ENCODE measurements around the gene KIF6. TPM values are rescaled to one million over a fixed set of nuclear protein-coding genes. Genes with fewer than 3 reads are reported as not detected.

Gene KIF6
- total RNA-seq, 1 donor from 2014 or later, result 2.0 TPM

- Mint-ChIP-seq H3K4me3 (ENCODE audit: unreplicated experiment) (no peak overlapping the region), H3K36me3 (ENCODE audit: low read depth, unreplicated experiment) (no peaks in the 10 kb centered on the region), H3K27ac (ENCODE audit: unreplicated experiment) (no peak overlapping the region), H3K9me3 (ENCODE audit: unreplicated experiment) (peaks cover 1% of the 10 kb centered on the region), H3K27me3 (ENCODE audit: low read depth, unreplicated experiment) (no peaks in the 10 kb centered on the region), H3K4me1 (ENCODE audit: low read depth, unreplicated experiment) (peaks cover 23% of the 10 kb centered on the region)
- Histone ChIP-seq H3K79me2 (ENCODE audit: insufficient read depth, low read length) (no peaks in the 10 kb centered on the region), H3K36me3 (ENCODE audit: insufficient read depth, low read length) (no peaks in the 10 kb centered on the region), H3K4me3 (ENCODE audit: insufficient read depth, low read depth, low read length) (no peak overlapping the region), H3K4me2 (ENCODE audit: low read length) (no peak overlapping the region), H3K9me3 (ENCODE audit: insufficient read depth, low read depth, low read length) (no peaks in the 10 kb centered on the region), H3K27me3 (ENCODE audit: insufficient read depth, low read length) (no peaks in the 10 kb centered on the region), H4K20me1 (ENCODE audit: insufficient read depth, low read length) (no peaks in the 10 kb centered on the region), H2AFZ (ENCODE audit: low read depth, low read length) (no peak overlapping the region), H3K4me1 (ENCODE audit: insufficient read depth, low read length) (peaks cover 9% of the 10 kb centered on the region), H3K9ac (ENCODE audit: low read length) (no peak overlapping the region), H3K27ac (ENCODE audit: low read depth, low read length) (no peak overlapping the region)
- TF ChIP-seq CTCF (IDR thresholded peaks at IDR 0.05; ENCODE audit: insufficient read depth, low read depth, low read length) (no peak), EZH2 (IDR thresholded peaks at IDR 0.05; ENCODE audit: insufficient read depth, low read length) (no peak)
- FAIRE-seq, result no peak
- DNase-seq (ENCODE audit: low read depth), result no peak
These were observed 297.1 kb downstream of the KIF6 start for GRCh38 chr6:39428152-39428551.

- peaks cover 1% of the 10 kb centered on the region for H3K9me3 Mint-ChIP-seq (ENCODE audit: unreplicated experiment)
- H3K4me1 Mint-ChIP-seq (ENCODE audit: low read depth, unreplicated experiment), result peaks cover 13% of the 10 kb centered on the region
- peaks cover 5% of the 10 kb centered on the region for H3K4me1 ChIP-seq (ENCODE audit: insufficient read depth, low read length)
- H3K27ac ChIP-seq (ENCODE audit: low read depth, low read length), result peak overlapping the region; percentile 44
- no peaks in the 10 kb centered on the region for H3K27me3 Mint-ChIP-seq (ENCODE audit: low read depth, unreplicated experiment)
- no peak overlapping the region for H3K4me3 ChIP-seq (ENCODE audit: insufficient read depth, low read depth, low read length)
- no peak overlapping the region for H3K27ac Mint-ChIP-seq (ENCODE audit: unreplicated experiment)
- TF ChIP-seq EZH2 (IDR thresholded peaks at IDR 0.05; ENCODE audit: insufficient read depth, low read length), result no peak
- no peaks in the 10 kb centered on the region for H3K36me3 ChIP-seq (ENCODE audit: insufficient read depth, low read length)
- peak overlapping the region; percentile 37 for H3K9ac ChIP-seq (ENCODE audit: low read length)
- FAIRE-seq (peak; percentile 71), DNase-seq (ENCODE audit: low read depth) (peak; percentile 75)
- H3K79me2 ChIP-seq (ENCODE audit: insufficient read depth, low read length), result no peaks in the 10 kb centered on the region
- H3K9me3 ChIP-seq (ENCODE audit: insufficient read depth, low read depth, low read length), result no peaks in the 10 kb centered on the region
- H3K27me3 ChIP-seq (ENCODE audit: insufficient read depth, low read length), result no peaks in the 10 kb centered on the region
- H3K36me3 Mint-ChIP-seq (ENCODE audit: low read depth, unreplicated experiment), result no peaks in the 10 kb centered on the region
- no peak overlapping the region for H3K4me3 Mint-ChIP-seq (ENCODE audit: unreplicated experiment)
- peak overlapping the region; percentile 73 for H3K4me2 ChIP-seq (ENCODE audit: low read length)
- H4K20me1 ChIP-seq (ENCODE audit: insufficient read depth, low read length), result no peaks in the 10 kb centered on the region
- H2AFZ ChIP-seq (ENCODE audit: low read depth, low read length), result no peak overlapping the region
These were observed 299.1 kb downstream of the KIF6 start for GRCh38 chr6:39426073-39426456.

- peak overlapping the region; percentile 44 for H3K27ac ChIP-seq (ENCODE audit: low read depth, low read length)
- Mint-ChIP-seq H3K9me3 (ENCODE audit: unreplicated experiment) (peaks cover 1% of the 10 kb centered on the region), H3K4me3 (ENCODE audit: unreplicated experiment) (no peak overlapping the region), H3K27ac (ENCODE audit: unreplicated experiment) (no peak overlapping the region), H3K27me3 (ENCODE audit: low read depth, unreplicated experiment) (no peaks in the 10 kb centered on the region), H3K4me1 (ENCODE audit: low read depth, unreplicated experiment) (peaks cover 11% of the 10 kb centered on the region), H3K36me3 (ENCODE audit: low read depth, unreplicated experiment) (no peaks in the 10 kb centered on the region)
- peak overlapping the region; percentile 37 for H3K9ac ChIP-seq (ENCODE audit: low read length)
- H3K4me2 ChIP-seq (ENCODE audit: low read length), result peak overlapping the region; percentile 73
- no peak for FAIRE-seq
- H4K20me1 ChIP-seq (ENCODE audit: insufficient read depth, low read length), result no peaks in the 10 kb centered on the region
- no peak for DNase-seq (ENCODE audit: low read depth)
- TF ChIP-seq CTCF (IDR thresholded peaks at IDR 0.05; ENCODE audit: insufficient read depth, low read depth, low read length) (no peak), EZH2 (IDR thresholded peaks at IDR 0.05; ENCODE audit: insufficient read depth, low read length) (no peak)
- peaks cover 5% of the 10 kb centered on the region for H3K4me1 ChIP-seq (ENCODE audit: insufficient read depth, low read length)
- H3K79me2 ChIP-seq (ENCODE audit: insufficient read depth, low read length), result no peaks in the 10 kb centered on the region
- H3K4me3 ChIP-seq (ENCODE audit: insufficient read depth, low read depth, low read length), result no peak overlapping the region
- H3K9me3 ChIP-seq (ENCODE audit: insufficient read depth, low read depth, low read length), result no peaks in the 10 kb centered on the region
- no peaks in the 10 kb centered on the region for H3K27me3 ChIP-seq (ENCODE audit: insufficient read depth, low read length)
- H3K36me3 ChIP-seq (ENCODE audit: insufficient read depth, low read length), result no peaks in the 10 kb centered on the region
- H2AFZ ChIP-seq (ENCODE audit: low read depth, low read length), result no peak overlapping the region
These were observed 299.7 kb downstream of the KIF6 start for GRCh38 chr6:39425346-39426072.
